B cell (primary cell): Measurements from ENCODE around the gene MRPS18C. TPM values are rescaled to one million over a fixed set of nuclear protein-coding genes. Genes with fewer than 3 reads are reported as not detected.

Source experiments
- ATAC-seq: fragments of 200-7000 bp; cut with Tn5 transposase; one replicate; pipeline ENCODE4 v1.10.0; 2021; ENCODE audit warnings: low read depth, mild to moderate bottlenecking, moderate number of reproducible peaks, moderate library complexity
- CTCF ChIA-PET: fragments of 350-600 bp; sonication (Branson Sonifier 250); formaldehyde crosslinking; loops from one replicate; lab custom pipeline; 2021; ENCODE audit warnings: antibody characterized with exemption, inconsistent platforms; lab: Charles Lee
- POLR2A ChIA-PET: fragments of 350-600 bp; sonication (Branson Sonifier 250); formaldehyde crosslinking; loops from one replicate; lab custom pipeline; 2021; ENCODE audit warnings: antibody characterized with exemption; lab: Charles Lee
- DNase-seq: peaks from one replicate; pipeline ENCODE4 v3.0.0; 2013
- H2AFZ ChIP-seq: 2 replicates; pipeline ENCODE4 v1.6.1; 2012; ENCODE audit warnings: mild to moderate bottlenecking, low read depth, low read length; ENCODE audit not compliant: insufficient read depth, poor library complexity, severe bottlenecking
- H3K27ac ChIP-seq, 2 donors: 1 replicate in 1 of 2; 2 replicates in 1 of 2; pipeline ENCODE4 v1.5.1; 2012 to 2013; ENCODE audit warnings: low read length in 2 of 2, mild to moderate bottlenecking in 2 of 2, moderate library complexity in 1 of 2
- H3K27me3 ChIP-seq, 4 experiments: fragments of 200-600 bp in 1 of 4; sonication (generic) in 1 of 4; replicated peaks in 1 of 4; 1 replicate in 2 of 4; 2 replicates in 2 of 4; pipeline versions ENCODE4 v1.6.1 to v1.7.0; 2013 to 2016; ENCODE audit warnings: low read length in 3 of 4, mild to moderate bottlenecking in 2 of 4, mixed read lengths in 1 of 4, moderate library complexity in 1 of 4; ENCODE audit not compliant: insufficient read depth in 4 of 4, control insufficient read depth in 3 of 4; ENCODE audit errors: control extremely low read depth in 1 of 4
- H3K36me3 ChIP-seq, 2 experiments: replicated peaks in 1 of 2; 1 replicate in 1 of 2; 2 replicates in 1 of 2; pipeline versions ENCODE4 v1.6.1 to v1.7.1; 2013; ENCODE audit warnings: low read length in 1 of 2; ENCODE audit not compliant: insufficient read depth in 2 of 2, control insufficient read depth in 1 of 2; ENCODE audit errors: control extremely low read depth in 1 of 2, extremely low read depth in 1 of 2
- H3K4me1 ChIP-seq, 2 donors: fragments of 200-600 bp in 1 of 2; sonication (generic) in 1 of 2; 1 replicate in 1 of 2; 2 replicates in 1 of 2; pipeline versions ENCODE4 v1.5.1 to v1.6.1; 2013 to 2017; ENCODE audit warnings: low read length in 2 of 2; ENCODE audit not compliant: control insufficient read depth in 2 of 2, insufficient read depth in 2 of 2
- H3K4me2 ChIP-seq: replicated peaks from 2 replicates; pipeline ENCODE3; 2012; ENCODE audit warnings: mild to moderate bottlenecking, low read depth, low read length; ENCODE audit not compliant: poor library complexity, severe bottlenecking
- H3K4me3 ChIP-seq, 5 experiments: fragments of 200-600 bp in 1 of 5; sonication (generic) in 1 of 5; 1 replicate in 3 of 5; 2 replicates in 2 of 5; pipeline versions ENCODE4 v1.5.1 to v1.7.0; 2011 to 2016; ENCODE audit warnings: low read length in 4 of 5, mild to moderate bottlenecking in 4 of 5, low read depth in 2 of 5, control low read depth in 1 of 5, moderate library complexity in 1 of 5; ENCODE audit not compliant: insufficient read depth in 1 of 5; ENCODE audit errors: control extremely low read depth in 1 of 5, extremely low read depth in 1 of 5
- H3K79me2 ChIP-seq: fragments of 200-600 bp; sonication (generic); one replicate; pipeline ENCODE4 v1.6.0; 2016; ENCODE audit warnings: low read length; ENCODE audit not compliant: control insufficient read depth, insufficient read depth
- H3K9ac ChIP-seq: fragments of 200-600 bp; sonication (generic); 2 replicates; pipeline ENCODE4 v1.6.1; 2017; ENCODE audit warnings: mild to moderate bottlenecking, low read length, moderate library complexity
- H3K9me3 ChIP-seq, 3 donors: one replicate each; pipeline versions ENCODE4 v1.6.1 to v1.7.1; 2013; ENCODE audit warnings: low read length in 2 of 3; ENCODE audit not compliant: control insufficient read depth in 2 of 3, insufficient read depth in 1 of 3; ENCODE audit errors: control extremely low read depth in 1 of 3
- H4K20me1 ChIP-seq: 2 replicates; pipeline ENCODE4 v1.6.0; 2012; ENCODE audit warnings: mild to moderate bottlenecking, low read length; ENCODE audit not compliant: insufficient read depth, control insufficient read depth, poor library complexity, severe bottlenecking
- H3K27ac Mint-ChIP-seq: one replicate; pipeline ENCODE4 v1.8.0; 2021; ENCODE audit warnings: mixed read lengths
- H3K27me3 Mint-ChIP-seq: one replicate; pipeline ENCODE4 v1.8.0; 2021; ENCODE audit warnings: mixed read lengths
- H3K4me1 Mint-ChIP-seq: one replicate; pipeline ENCODE4 v1.8.0; 2021; ENCODE audit warnings: mixed read lengths
- H3K4me3 Mint-ChIP-seq: one replicate; pipeline ENCODE4 v1.8.0; 2021; ENCODE audit warnings: mixed read lengths
- H3K9me3 Mint-ChIP-seq: one replicate; pipeline ENCODE4 v1.8.0; 2022; ENCODE audit warnings: mixed read lengths; ENCODE audit not compliant: insufficient read depth
- EZH2 ChIP-seq: IDR thresholded peaks from 2 replicates; pipeline ENCODE4 v1.6.1; 2012; ENCODE audit warnings: borderline replicate concordance, low read depth, mild to moderate bottlenecking, moderate library complexity, low read length; ENCODE audit not compliant: insufficient read depth, poor library complexity, severe bottlenecking
- WGBS: methylation state at CpG from one replicate; pipeline ENCODE4 v1.1.5; 2013; ENCODE audit warnings: missing lambda C conversion rate; ENCODE audit not compliant: insufficient coverage; 5-methylcytosine and 5-hydroxymethylcytosine counted together
- intact Hi-C: fragments of 100-400 bp; cut with micrococcal nuclease; formaldehyde crosslinking; loops from one replicate; pipeline ENCODE4 v1.10.0; 2022
- polyA plus RNA-seq: library from polyadenylated mRNA; depleted of rRNA; stranded (reverse); fragments of >200 nt; gene quantifications from 2 replicates; pipeline ENCODE4 v1.2.3, GENCODE V29; 2012
- total RNA-seq, 2 donors: library from RNA; stranded (reverse); fragments of 120-200 nt in 1 of 2; gene quantifications; 1 replicate in 1 of 2; 2 replicates in 1 of 2; pipeline versions ENCODE4 v1.2.3 to v1.2.4, GENCODE V29; 2013 to 2022
- TF ChIP-seq, protein P1 (sequence below): fragments of 200-600 bp; IDR thresholded peaks from one replicate; pipeline ENCODE4 v1.8.0; 2022; ENCODE audit warnings: antibody characterized with exemption, mild to moderate bottlenecking

The MRPS18C gene
- total and polyA plus RNA-seq, 2 donors (not counting 1 experiment from before 2014, with no cell fraction given): 14.0 to 44.0 TPM

DNA sequence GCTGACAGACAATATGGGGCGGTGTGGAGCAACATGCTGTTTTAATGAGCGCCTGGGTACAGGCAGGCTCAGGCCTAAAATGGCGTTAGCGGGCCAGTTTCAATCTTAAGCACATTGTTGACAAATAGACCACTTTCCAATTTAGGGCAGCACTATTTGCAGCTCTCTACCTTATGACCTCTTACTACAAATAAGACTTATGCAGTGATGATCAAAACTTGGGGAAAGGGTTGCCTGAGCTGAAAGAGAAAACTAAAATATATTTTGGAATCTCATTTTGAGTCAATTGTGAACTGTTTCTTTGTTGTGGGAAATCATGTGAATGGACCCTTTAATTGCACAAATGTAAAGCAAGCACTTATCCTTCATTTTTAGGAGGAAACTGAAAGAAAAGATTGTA is 54.6 kb downstream of the MRPS18C start:
- no peaks in the 10 kb centered on the region for H3K4me1 Mint-ChIP-seq
- Histone ChIP-seq H3K4me3 (no peak overlapping the region), H3K36me3 (no peaks in the 10 kb centered on the region), H3K4me2 (no peak overlapping the region), H2AFZ (no peak overlapping the region), H3K79me2 (no peaks in the 10 kb centered on the region), H3K4me1 (no peaks in the 10 kb centered on the region), H3K9ac (no peak overlapping the region), H3K9me3 (no peaks in the 10 kb centered on the region), H3K27me3 (no peaks in the 10 kb centered on the region), H3K27ac (no peak overlapping the region), H4K20me1 (no peaks in the 10 kb centered on the region)
- no peaks in the 10 kb centered on the region for H3K27me3 Mint-ChIP-seq
- no peak for TF ChIP-seq EZH2
- TF ChIP-seq, protein P1, sequence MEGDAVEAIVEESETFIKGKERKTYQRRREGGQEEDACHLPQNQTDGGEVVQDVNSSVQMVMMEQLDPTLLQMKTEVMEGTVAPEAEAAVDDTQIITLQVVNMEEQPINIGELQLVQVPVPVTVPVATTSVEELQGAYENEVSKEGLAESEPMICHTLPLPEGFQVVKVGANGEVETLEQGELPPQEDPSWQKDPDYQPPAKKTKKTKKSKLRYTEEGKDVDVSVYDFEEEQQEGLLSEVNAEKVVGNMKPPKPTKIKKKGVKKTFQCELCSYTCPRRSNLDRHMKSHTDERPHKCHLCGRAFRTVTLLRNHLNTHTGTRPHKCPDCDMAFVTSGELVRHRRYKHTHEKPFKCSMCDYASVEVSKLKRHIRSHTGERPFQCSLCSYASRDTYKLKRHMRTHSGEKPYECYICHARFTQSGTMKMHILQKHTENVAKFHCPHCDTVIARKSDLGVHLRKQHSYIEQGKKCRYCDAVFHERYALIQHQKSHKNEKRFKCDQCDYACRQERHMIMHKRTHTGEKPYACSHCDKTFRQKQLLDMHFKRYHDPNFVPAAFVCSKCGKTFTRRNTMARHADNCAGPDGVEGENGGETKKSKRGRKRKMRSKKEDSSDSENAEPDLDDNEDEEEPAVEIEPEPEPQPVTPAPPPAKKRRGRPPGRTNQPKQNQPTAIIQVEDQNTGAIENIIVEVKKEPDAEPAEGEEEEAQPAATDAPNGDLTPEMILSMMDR: no peak
- WGBS: 79% methylated on average over 2 of the region's 4 CpGs
- DNase-seq: no peak
- no peak for ATAC-seq
- intact Hi-C loops: no loop called here
- no peak overlapping the region for H3K27ac Mint-ChIP-seq
- H3K4me3 Mint-ChIP-seq: no peak overlapping the region
- no peaks in the 10 kb centered on the region for H3K9me3 Mint-ChIP-seq
- ChIA-PET POLR2A (no interaction called here), CTCF (interaction anchor here (1.7 to 4.0 kb wide), 3 partner anchors 72 to 133 kb away, joined by 3 to 86 read pairs (median 16); no protein-coding TSS in a partner anchor)

Other genes with a start within 250 kb of the MRPS18C start
- 27.9 and 29.4 TPM in 2 replicates for gene COQ2, start 171.3 kb upstream of the MRPS18C start, total RNA-seq
- 7.5 and 8.1 TPM in 2 replicates for gene COQ2, start 171.3 kb upstream of the MRPS18C start, polyA plus RNA-seq
- gene HPSE, start 121.2 kb upstream of the MRPS18C start, total RNA-seq: 1.3 and 2.6 TPM in 2 replicates
- 1.3 and 1.4 TPM in 2 replicates for gene HPSE, start 121.2 kb upstream of the MRPS18C start, polyA plus RNA-seq
- 42.4 and 50.8 TPM in 2 replicates for gene HELQ, start 235 bp upstream of the MRPS18C start, total RNA-seq
- 21.7 and 33.6 TPM in 2 replicates for gene HELQ, start 235 bp upstream of the MRPS18C start, polyA plus RNA-seq
- gene ABRAXAS1, start 29.0 kb downstream of the MRPS18C start, total RNA-seq: 34.4 and 38.4 TPM in 2 replicates
- gene ABRAXAS1, start 29.0 kb downstream of the MRPS18C start, polyA plus RNA-seq: 5.4 and 8.0 TPM in 2 replicates
- 0.89 and 1.0 TPM in 2 replicates for gene GPAT3, start 80.0 kb downstream of the MRPS18C start, total RNA-seq
- gene GPAT3, start 80.0 kb downstream of the MRPS18C start, polyA plus RNA-seq: 0.06 and 0.17 TPM in 2 replicates